D721Med (cell line): Measurements from ENCODE around the gene RSKR.
A peak's percentile ranks its signal among the peaks of the same experiment; 100 is the strongest.
"Not testable (repeated sequence)": the region's sequence is repeated elsewhere in the genome, so short reads cannot be mapped to it uniquely, and the experiment has no call there.

Source experiments
- DNase-seq: peaks from one replicate; pipeline ENCODE4 v3.0.0; 2011; ENCODE audit warnings: low spot score; ENCODE audit not compliant: insufficient read length
- FAIRE-seq: peaks from 2 replicates; lab custom pipeline; 2011; peaks lifted over from hg19 to GRCh38; lab: Jason Lieb, UNC
- CTCF ChIP-seq: IDR thresholded peaks from 2 replicates; pipeline ENCODE4 v1.5.1; 2012; ENCODE audit warnings: mild to moderate bottlenecking, control low read depth; ENCODE audit not compliant: insufficient read depth; ENCODE audit errors: missing control alignments

The RSKR gene

GRCh38 chr17:28610376-28610775 is 3.6 kb downstream of the RSKR start:
- TF ChIP-seq CTCF: no peak
- FAIRE-seq (no peak), DNase-seq (no peak)

- not testable (repeated sequence) for DNase-seq, FAIRE-seq
Observed at GRCh38 chr17:28604031-28604430, 10.0 kb downstream of the RSKR start.

- TF ChIP-seq CTCF: no peak
- FAIRE-seq (no peak), DNase-seq (peak; percentile 35)
Observed at GRCh38 chr17:28599311-28600184, 14.4 kb downstream of the RSKR start.

- DNase-seq (peak; percentile 93), FAIRE-seq (no peak)
- TF ChIP-seq CTCF: no peak
Observed at GRCh38 chr17:28598799-28599310, 15.1 kb downstream of the RSKR start, which contains the start of gene SPAG5. SPAG5 (minus strand) TSS chr17:28599025; CDS start chr17:28598946, 79 bp downstream.

GRCh38 chr17:28598389-28598788 is 15.6 kb downstream of the RSKR start:
- DNase-seq (no peak), FAIRE-seq (no peak)
- TF ChIP-seq CTCF: no peak

- DNase-seq (no peak), FAIRE-seq (no peak)
- TF ChIP-seq CTCF: no peak
Observed at GRCh38 chr17:28597606-28598383, 16.2 kb downstream of the RSKR start.

GRCh38 chr17:28592260-28592659 is 21.7 kb downstream of the RSKR start:
- FAIRE-seq: no peak

More at GRCh38 chr17:28592260-28592659, 21.7 kb downstream of the RSKR start:
- DNase-seq: no peak
- TF ChIP-seq CTCF: no peak
